ENCODE data around the gene STXBP1. TPM values are rescaled to one million over a fixed set of nuclear protein-coding genes. Genes with fewer than 3 reads are reported as not detected.

STXBP1 gene
- polyA plus RNA-seq, 3 donors = 0.27 to 0.59 TPM; not detected in 1

- Histone ChIP-seq H3K9me3 (replicated peaks in 1 of 2; ENCODE audit: control insufficient read depth in 1 of 2, insufficient read depth in 1 of 2, low read length in 2 of 2) (no peaks in the 10 kb centered on the region), H3K4me1 (ENCODE audit: control insufficient read depth in 1 of 2, insufficient read depth in 2 of 2, low read length in 2 of 2) (peaks cover under 1 to 2% of the 10 kb centered on the region in 2 donors), H3K27ac (ENCODE audit: low read depth in 1 of 2, low read length in 2 of 2) (no peak overlapping the region), H2AFZ (ENCODE audit: insufficient read depth, low read depth, low read length, poor library complexity, severe bottlenecking) (no peak overlapping the region), H3K4me2 (replicated peaks; ENCODE audit: extremely low read depth, low read length, poor library complexity, severe bottlenecking) (no peak overlapping the region), H3K4me3 (replicated peaks in 1 of 3; ENCODE audit: low read depth in 2 of 3, low read length in 3 of 3) (no peak overlapping the region), H3K79me2 (ENCODE audit: insufficient read depth, low read length) (no peaks in the 10 kb centered on the region), H3K36me3 (replicated peaks in 1 of 2; ENCODE audit: control insufficient read depth in 1 of 2, insufficient read depth in 2 of 2, low read length in 2 of 2) (no peaks in the 10 kb centered on the region), H4K20me1 (ENCODE audit: insufficient read depth, low read length) (no peaks in the 10 kb centered on the region), H3K27me3 (ENCODE audit: control insufficient read depth in 2 of 2, insufficient read depth in 2 of 2, low read length in 2 of 2) (no peaks in the 10 kb centered on the region), H3K9ac (ENCODE audit: insufficient read depth, low read length, poor library complexity, severe bottlenecking) (no peak overlapping the region)
- DNase-seq = no peak
- Mint-ChIP-seq H3K27me3 (ENCODE audit: low read depth in 3 of 3) (peaks cover 2 to 3% (median 2%) of the 10 kb centered on the region in 3 donors), H3K4me3 (no peak overlapping the region), H3K27ac (no peak overlapping the region), H3K4me1 (no peaks in the 10 kb centered on the region), H3K9me3 (peaks cover 0 to 2% (median 0%) of the 10 kb centered on the region in 7 donors), H3K36me3 (no peaks in the 10 kb centered on the region)
- TF ChIP-seq, protein P1, sequence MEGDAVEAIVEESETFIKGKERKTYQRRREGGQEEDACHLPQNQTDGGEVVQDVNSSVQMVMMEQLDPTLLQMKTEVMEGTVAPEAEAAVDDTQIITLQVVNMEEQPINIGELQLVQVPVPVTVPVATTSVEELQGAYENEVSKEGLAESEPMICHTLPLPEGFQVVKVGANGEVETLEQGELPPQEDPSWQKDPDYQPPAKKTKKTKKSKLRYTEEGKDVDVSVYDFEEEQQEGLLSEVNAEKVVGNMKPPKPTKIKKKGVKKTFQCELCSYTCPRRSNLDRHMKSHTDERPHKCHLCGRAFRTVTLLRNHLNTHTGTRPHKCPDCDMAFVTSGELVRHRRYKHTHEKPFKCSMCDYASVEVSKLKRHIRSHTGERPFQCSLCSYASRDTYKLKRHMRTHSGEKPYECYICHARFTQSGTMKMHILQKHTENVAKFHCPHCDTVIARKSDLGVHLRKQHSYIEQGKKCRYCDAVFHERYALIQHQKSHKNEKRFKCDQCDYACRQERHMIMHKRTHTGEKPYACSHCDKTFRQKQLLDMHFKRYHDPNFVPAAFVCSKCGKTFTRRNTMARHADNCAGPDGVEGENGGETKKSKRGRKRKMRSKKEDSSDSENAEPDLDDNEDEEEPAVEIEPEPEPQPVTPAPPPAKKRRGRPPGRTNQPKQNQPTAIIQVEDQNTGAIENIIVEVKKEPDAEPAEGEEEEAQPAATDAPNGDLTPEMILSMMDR (IDR thresholded peaks at IDR 0.05) = no peak
- intact Hi-C loops (cut with micrococcal nuclease) = loop anchor here in 1 of 2 donors (10.0 kb wide), 1 partner anchor 89 kb away; no protein-coding TSS in a partner anchor
- WGBS (ENCODE audit: insufficient coverage) = no CpG with 5 or more reads among the region's 4 CpGs
Measured at GRCh38 chr9:127693697-127694096, 81.6 kb downstream of the STXBP1 start.

GRCh38 chr9:127694890-127695720 is 83.0 kb downstream of the STXBP1 start:
- DNase-seq = no peak
- Histone ChIP-seq H2AFZ (ENCODE audit: insufficient read depth, low read depth, low read length, poor library complexity, severe bottlenecking) (no peak overlapping the region), H3K36me3 (replicated peaks in 1 of 2; ENCODE audit: control insufficient read depth in 1 of 2, insufficient read depth in 2 of 2, low read length in 2 of 2) (no peaks in the 10 kb centered on the region), H3K79me2 (ENCODE audit: insufficient read depth, low read length) (no peaks in the 10 kb centered on the region), H3K9ac (ENCODE audit: insufficient read depth, low read length, poor library complexity, severe bottlenecking) (no peak overlapping the region), H4K20me1 (ENCODE audit: insufficient read depth, low read length) (no peaks in the 10 kb centered on the region), H3K4me1 (ENCODE audit: control insufficient read depth in 1 of 2, insufficient read depth in 2 of 2, low read length in 2 of 2) (peaks cover 7 to 8% of the 10 kb centered on the region in 2 donors), H3K27ac (ENCODE audit: low read depth in 1 of 2, low read length in 2 of 2) (no peak overlapping the region), H3K27me3 (ENCODE audit: control insufficient read depth in 2 of 2, insufficient read depth in 2 of 2, low read length in 2 of 2) (no peaks in the 10 kb centered on the region), H3K4me3 (replicated peaks in 1 of 3; ENCODE audit: low read depth in 2 of 3, low read length in 3 of 3) (no peak overlapping the region), H3K4me2 (replicated peaks; ENCODE audit: extremely low read depth, low read length, poor library complexity, severe bottlenecking) (no peak overlapping the region), H3K9me3 (replicated peaks in 1 of 2; ENCODE audit: control insufficient read depth in 1 of 2, insufficient read depth in 1 of 2, low read length in 2 of 2) (no peaks in the 10 kb centered on the region)
- no peaks in the 10 kb centered on the region for H3K36me3 Mint-ChIP-seq
- peaks cover 2 to 3% (median 2%) of the 10 kb centered on the region in 3 donors for H3K27me3 Mint-ChIP-seq (ENCODE audit: low read depth in 3 of 3)
- intact Hi-C loops (cut with micrococcal nuclease) = loop anchor here in 1 of 2 donors (10.0 kb wide), 1 partner anchor 90 kb away; no protein-coding TSS in a partner anchor
- no peak overlapping the region for H3K4me3 Mint-ChIP-seq
- peaks cover 13% of the 10 kb centered on the region for H3K4me1 Mint-ChIP-seq
- H3K9me3 Mint-ChIP-seq = peaks cover 0 to 3% (median under 1%) of the 10 kb centered on the region in 7 donors
- TF ChIP-seq, protein P1 (IDR thresholded peaks at IDR 0.05) = no peak
- 87% methylated on average over 4 of the region's 9 CpGs for WGBS (ENCODE audit: insufficient coverage)
- H3K27ac Mint-ChIP-seq = no peak overlapping the region
